OCI-LY3 (cell line): ENCODE measurements around the gene SGO2.

Source experiments
- CTCF ChIP-seq: fragments of 200-600, 300-600 bp; sonication (generic); IDR thresholded peaks from 2 replicates; pipeline ENCODE4 v1.5.1; 2014; ENCODE audit warnings: antibody characterized with exemption, low read length, low read depth
- EZH2phosphoT487 ChIP-seq: fragments of 200-600 bp; shearing (Covaris generic); IDR thresholded peaks from 2 replicates; pipeline ENCODE4 v1.6.1; 2018; ENCODE audit warnings: antibody characterized with exemption, mixed run types, low read depth

- TF ChIP-seq CTCF (no peak), EZH2phosphoT487 (no peak)
These were observed 23.8 kb upstream of the SGO2 start for GRCh38 chr2:200502196-200502595.
